ENCODE data around the gene RDX. TPM values are rescaled to one million over a fixed set of nuclear protein-coding genes. Genes with fewer than 3 reads are reported as not detected.

The RDX gene
- total RNA-seq, 1 experiment from 2014 or later: 77.4 TPM

DNA sequence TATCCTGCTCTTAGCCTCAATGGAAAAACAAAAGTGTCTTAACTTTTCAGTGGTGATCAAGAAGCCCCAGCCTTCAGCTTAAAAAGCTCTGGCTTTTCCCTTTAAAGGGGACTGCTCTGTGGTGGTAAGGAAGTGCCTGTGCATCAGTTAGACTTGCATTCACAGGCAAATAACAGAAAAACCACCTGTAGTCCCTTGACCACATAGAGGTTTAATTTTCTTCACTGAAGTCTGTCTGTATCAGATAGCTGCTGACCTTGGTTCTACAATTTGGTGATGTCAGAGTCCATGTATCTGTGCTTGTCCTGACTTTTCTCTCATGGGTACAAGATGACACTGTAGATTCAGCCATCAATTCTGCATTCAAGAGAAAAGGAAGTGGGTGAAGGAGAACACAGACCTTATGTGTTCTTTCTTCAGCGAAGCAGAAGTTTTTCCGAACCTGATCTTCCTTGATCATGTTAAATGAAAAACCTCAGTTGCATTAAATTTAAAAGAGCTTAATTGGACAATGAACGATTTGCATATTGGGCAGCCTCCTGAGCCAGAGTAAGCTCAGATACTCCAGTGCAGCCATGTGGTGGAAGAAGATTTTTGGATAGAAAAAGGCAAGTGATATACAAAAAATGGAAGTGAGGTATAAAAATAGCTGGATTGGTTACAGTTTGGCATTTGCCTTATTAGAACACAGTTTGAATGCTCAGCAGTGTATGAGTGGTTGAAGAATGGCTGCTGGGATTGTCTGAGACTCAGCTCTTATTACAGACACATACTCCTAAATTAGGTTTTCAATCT is 43.2 kb upstream of the RDX start:
- DNase-seq (ENCODE audit: low spot score) (no peak), ATAC-seq (no peak)
- Mint-ChIP-seq H3K4me1 (peaks cover 21% of the 10 kb centered on the region), H3K36me3 (no peaks in the 10 kb centered on the region), H3K9me3 (peaks cover 8% of the 10 kb centered on the region), H3K27me3 (ENCODE audit: low read depth) (no peaks in the 10 kb centered on the region; the same call in 1 of the 2 replicates), H3K4me3 (no peak overlapping the region), H3K27ac (no peak overlapping the region)
- TF ChIP-seq, protein P1, sequence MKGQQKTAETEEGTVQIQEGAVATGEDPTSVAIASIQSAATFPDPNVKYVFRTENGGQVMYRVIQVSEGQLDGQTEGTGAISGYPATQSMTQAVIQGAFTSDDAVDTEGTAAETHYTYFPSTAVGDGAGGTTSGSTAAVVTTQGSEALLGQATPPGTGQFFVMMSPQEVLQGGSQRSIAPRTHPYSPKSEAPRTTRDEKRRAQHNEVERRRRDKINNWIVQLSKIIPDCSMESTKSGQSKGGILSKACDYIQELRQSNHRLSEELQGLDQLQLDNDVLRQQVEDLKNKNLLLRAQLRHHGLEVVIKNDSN (CRISPR knock-in tag; IDR thresholded peaks at IDR 0.05): no peak
- TF ChIP-seq, protein P2, sequence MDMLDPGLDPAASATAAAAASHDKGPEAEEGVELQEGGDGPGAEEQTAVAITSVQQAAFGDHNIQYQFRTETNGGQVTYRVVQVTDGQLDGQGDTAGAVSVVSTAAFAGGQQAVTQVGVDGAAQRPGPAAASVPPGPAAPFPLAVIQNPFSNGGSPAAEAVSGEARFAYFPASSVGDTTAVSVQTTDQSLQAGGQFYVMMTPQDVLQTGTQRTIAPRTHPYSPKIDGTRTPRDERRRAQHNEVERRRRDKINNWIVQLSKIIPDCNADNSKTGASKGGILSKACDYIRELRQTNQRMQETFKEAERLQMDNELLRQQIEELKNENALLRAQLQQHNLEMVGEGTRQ (CRISPR knock-in tag; IDR thresholded peaks at IDR 0.05): no peak
- TF ChIP-seq, protein P3, sequence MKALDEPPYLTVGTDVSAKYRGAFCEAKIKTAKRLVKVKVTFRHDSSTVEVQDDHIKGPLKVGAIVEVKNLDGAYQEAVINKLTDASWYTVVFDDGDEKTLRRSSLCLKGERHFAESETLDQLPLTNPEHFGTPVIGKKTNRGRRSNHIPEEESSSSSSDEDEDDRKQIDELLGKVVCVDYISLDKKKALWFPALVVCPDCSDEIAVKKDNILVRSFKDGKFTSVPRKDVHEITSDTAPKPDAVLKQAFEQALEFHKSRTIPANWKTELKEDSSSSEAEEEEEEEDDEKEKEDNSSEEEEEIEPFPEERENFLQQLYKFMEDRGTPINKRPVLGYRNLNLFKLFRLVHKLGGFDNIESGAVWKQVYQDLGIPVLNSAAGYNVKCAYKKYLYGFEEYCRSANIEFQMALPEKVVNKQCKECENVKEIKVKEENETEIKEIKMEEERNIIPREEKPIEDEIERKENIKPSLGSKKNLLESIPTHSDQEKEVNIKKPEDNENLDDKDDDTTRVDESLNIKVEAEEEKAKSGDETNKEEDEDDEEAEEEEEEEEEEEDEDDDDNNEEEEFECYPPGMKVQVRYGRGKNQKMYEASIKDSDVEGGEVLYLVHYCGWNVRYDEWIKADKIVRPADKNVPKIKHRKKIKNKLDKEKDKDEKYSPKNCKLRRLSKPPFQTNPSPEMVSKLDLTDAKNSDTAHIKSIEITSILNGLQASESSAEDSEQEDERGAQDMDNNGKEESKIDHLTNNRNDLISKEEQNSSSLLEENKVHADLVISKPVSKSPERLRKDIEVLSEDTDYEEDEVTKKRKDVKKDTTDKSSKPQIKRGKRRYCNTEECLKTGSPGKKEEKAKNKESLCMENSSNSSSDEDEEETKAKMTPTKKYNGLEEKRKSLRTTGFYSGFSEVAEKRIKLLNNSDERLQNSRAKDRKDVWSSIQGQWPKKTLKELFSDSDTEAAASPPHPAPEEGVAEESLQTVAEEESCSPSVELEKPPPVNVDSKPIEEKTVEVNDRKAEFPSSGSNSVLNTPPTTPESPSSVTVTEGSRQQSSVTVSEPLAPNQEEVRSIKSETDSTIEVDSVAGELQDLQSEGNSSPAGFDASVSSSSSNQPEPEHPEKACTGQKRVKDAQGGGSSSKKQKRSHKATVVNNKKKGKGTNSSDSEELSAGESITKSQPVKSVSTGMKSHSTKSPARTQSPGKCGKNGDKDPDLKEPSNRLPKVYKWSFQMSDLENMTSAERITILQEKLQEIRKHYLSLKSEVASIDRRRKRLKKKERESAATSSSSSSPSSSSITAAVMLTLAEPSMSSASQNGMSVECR (CRISPR knock-in tag; IDR thresholded peaks at IDR 0.05; ENCODE audit: borderline replicate concordance): no peak
- TF ChIP-seq ZNF423 (CRISPR knock-in tag; IDR thresholded peaks at IDR 0.05): no peak
- no peak for TF ChIP-seq ZNF121 (CRISPR knock-in tag; IDR thresholded peaks at IDR 0.05)
- no peak for TF ChIP-seq SMAD4 (CRISPR knock-in tag; IDR thresholded peaks at IDR 0.05)
- TF ChIP-seq, protein P4, sequence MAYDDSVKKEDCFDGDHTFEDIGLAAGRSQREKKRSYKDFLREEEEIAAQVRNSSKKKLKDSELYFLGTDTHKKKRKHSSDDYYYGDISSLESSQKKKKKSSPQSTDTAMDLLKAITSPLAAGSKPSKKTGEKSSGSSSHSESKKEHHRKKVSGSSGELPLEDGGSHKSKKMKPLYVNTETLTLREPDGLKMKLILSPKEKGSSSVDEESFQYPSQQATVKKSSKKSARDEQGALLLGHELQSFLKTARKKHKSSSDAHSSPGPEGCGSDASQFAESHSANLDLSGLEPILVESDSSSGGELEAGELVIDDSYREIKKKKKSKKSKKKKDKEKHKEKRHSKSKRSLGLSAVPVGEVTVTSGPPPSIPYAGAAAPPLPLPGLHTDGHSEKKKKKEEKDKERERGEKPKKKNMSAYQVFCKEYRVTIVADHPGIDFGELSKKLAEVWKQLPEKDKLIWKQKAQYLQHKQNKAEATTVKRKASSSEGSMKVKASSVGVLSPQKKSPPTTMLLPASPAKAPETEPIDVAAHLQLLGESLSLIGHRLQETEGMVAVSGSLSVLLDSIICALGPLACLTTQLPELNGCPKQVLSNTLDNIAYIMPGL (CRISPR knock-in tag; IDR thresholded peaks at IDR 0.05): no peak
- TF ChIP-seq, protein P5, sequence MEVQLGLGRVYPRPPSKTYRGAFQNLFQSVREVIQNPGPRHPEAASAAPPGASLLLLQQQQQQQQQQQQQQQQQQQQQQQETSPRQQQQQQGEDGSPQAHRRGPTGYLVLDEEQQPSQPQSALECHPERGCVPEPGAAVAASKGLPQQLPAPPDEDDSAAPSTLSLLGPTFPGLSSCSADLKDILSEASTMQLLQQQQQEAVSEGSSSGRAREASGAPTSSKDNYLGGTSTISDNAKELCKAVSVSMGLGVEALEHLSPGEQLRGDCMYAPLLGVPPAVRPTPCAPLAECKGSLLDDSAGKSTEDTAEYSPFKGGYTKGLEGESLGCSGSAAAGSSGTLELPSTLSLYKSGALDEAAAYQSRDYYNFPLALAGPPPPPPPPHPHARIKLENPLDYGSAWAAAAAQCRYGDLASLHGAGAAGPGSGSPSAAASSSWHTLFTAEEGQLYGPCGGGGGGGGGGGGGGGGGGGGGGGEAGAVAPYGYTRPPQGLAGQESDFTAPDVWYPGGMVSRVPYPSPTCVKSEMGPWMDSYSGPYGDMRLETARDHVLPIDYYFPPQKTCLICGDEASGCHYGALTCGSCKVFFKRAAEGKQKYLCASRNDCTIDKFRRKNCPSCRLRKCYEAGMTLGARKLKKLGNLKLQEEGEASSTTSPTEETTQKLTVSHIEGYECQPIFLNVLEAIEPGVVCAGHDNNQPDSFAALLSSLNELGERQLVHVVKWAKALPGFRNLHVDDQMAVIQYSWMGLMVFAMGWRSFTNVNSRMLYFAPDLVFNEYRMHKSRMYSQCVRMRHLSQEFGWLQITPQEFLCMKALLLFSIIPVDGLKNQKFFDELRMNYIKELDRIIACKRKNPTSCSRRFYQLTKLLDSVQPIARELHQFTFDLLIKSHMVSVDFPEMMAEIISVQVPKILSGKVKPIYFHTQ (CRISPR knock-in tag; IDR thresholded peaks at IDR 0.05): no peak
- TF ChIP-seq MXD4 (CRISPR knock-in tag; IDR thresholded peaks at IDR 0.05; ENCODE audit: borderline replicate concordance): no peak
- TF ChIP-seq, protein P6, sequence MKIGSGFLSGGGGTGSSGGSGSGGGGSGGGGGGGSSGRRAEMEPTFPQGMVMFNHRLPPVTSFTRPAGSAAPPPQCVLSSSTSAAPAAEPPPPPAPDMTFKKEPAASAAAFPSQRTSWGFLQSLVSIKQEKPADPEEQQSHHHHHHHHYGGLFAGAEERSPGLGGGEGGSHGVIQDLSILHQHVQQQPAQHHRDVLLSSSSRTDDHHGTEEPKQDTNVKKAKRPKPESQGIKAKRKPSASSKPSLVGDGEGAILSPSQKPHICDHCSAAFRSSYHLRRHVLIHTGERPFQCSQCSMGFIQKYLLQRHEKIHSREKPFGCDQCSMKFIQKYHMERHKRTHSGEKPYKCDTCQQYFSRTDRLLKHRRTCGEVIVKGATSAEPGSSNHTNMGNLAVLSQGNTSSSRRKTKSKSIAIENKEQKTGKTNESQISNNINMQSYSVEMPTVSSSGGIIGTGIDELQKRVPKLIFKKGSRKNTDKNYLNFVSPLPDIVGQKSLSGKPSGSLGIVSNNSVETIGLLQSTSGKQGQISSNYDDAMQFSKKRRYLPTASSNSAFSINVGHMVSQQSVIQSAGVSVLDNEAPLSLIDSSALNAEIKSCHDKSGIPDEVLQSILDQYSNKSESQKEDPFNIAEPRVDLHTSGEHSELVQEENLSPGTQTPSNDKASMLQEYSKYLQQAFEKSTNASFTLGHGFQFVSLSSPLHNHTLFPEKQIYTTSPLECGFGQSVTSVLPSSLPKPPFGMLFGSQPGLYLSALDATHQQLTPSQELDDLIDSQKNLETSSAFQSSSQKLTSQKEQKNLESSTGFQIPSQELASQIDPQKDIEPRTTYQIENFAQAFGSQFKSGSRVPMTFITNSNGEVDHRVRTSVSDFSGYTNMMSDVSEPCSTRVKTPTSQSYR (CRISPR knock-in tag; IDR thresholded peaks at IDR 0.05): no peak
- no peak for TF ChIP-seq ZNF138 (CRISPR knock-in tag; conservative IDR thresholded peaks at IDR 0.05)
- TF ChIP-seq, protein P7, sequence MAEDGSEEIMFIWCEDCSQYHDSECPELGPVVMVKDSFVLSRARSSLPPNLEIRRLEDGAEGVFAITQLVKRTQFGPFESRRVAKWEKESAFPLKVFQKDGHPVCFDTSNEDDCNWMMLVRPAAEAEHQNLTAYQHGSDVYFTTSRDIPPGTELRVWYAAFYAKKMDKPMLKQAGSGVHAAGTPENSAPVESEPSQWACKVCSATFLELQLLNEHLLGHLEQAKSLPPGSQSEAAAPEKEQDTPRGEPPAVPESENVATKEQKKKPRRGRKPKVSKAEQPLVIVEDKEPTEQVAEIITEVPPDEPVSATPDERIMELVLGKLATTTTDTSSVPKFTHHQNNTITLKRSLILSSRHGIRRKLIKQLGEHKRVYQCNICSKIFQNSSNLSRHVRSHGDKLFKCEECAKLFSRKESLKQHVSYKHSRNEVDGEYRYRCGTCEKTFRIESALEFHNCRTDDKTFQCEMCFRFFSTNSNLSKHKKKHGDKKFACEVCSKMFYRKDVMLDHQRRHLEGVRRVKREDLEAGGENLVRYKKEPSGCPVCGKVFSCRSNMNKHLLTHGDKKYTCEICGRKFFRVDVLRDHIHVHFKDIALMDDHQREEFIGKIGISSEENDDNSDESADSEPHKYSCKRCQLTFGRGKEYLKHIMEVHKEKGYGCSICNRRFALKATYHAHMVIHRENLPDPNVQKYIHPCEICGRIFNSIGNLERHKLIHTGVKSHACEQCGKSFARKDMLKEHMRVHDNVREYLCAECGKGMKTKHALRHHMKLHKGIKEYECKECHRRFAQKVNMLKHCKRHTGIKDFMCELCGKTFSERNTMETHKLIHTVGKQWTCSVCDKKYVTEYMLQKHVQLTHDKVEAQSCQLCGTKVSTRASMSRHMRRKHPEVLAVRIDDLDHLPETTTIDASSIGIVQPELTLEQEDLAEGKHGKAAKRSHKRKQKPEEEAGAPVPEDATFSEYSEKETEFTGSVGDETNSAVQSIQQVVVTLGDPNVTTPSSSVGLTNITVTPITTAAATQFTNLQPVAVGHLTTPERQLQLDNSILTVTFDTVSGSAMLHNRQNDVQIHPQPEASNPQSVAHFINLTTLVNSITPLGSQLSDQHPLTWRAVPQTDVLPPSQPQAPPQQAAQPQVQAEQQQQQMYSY (CRISPR knock-in tag; IDR thresholded peaks at IDR 0.05): no peak
- no peak for TF ChIP-seq ELF4 (CRISPR knock-in tag; IDR thresholded peaks at IDR 0.05; ENCODE audit: low read depth)
- TF ChIP-seq ATF1 (CRISPR knock-in tag; IDR thresholded peaks at IDR 0.05): no peak
- TF ChIP-seq ZNF671 (CRISPR knock-in tag; IDR thresholded peaks at IDR 0.05): no peak
- no peak for TF ChIP-seq NFE2L1 (CRISPR knock-in tag; IDR thresholded peaks at IDR 0.05)
- TF ChIP-seq TEAD4 (CRISPR knock-in tag; IDR thresholded peaks at IDR 0.05): no peak
- TF ChIP-seq IRF2 (CRISPR knock-in tag; IDR thresholded peaks at IDR 0.05; ENCODE audit: borderline replicate concordance, low read depth): no peak
- POLR2A ChIA-PET: interaction anchor here (0.5 to 0.6 kb wide), 2 partner anchors 58 to 100 kb away, joined by 3 to 6 read pairs; no protein-coding TSS in a partner anchor
- CTCF ChIA-PET: interaction anchor here (0.6 kb wide), 1 partner anchor 64 kb away, joined by 3 read pairs; no protein-coding TSS in a partner anchor
